ENCODE results near the gene ZNRF3. TPM values are rescaled to one million over a fixed set of nuclear protein-coding genes. Genes with fewer than 3 reads are reported as not detected.

Gene ZNRF3
- total and polyA plus RNA-seq, 7 donors, result 0.23 to 13.6 (median 8.9) TPM

- Histone ChIP-seq H3K4me3 (peak overlapping the region in 1 of 4 donors; percentile 23), H3K27ac (peak overlapping the region in 2 of 4 donors; percentile 5 to 11), H3K27me3 (no peaks in the 10 kb centered on the region), H3K9me3 (no peaks in the 10 kb centered on the region), H3K4me1 (peaks cover 0 to 24% (median 21%) of the 10 kb centered on the region in 4 donors), H3K36me3 (no peaks in the 10 kb centered on the region)
- WGBS, 2 donors, result 37 to 62% methylated on average over 5 of the region's 5 CpGs
- TF ChIP-seq CTCF (IDR thresholded peaks at IDR 0.05), result no peak
- no peak for TF ChIP-seq EP300 (IDR thresholded peaks at IDR 0.05)
- TF ChIP-seq POLR2A (IDR thresholded peaks at IDR 0.05), result no peak
- TF ChIP-seq POLR2AphosphoS5 (IDR thresholded peaks at IDR 0.05), result no peak
- DNase-seq, result no peak
- intact Hi-C loops (cut with DNase I), result no loop called here
Observed at GRCh38 chr22:28977481-28977971, 94.2 kb downstream of the ZNRF3 start.

- Histone ChIP-seq H3K27ac (no peak overlapping the region), H3K9me3 (no peaks in the 10 kb centered on the region), H3K36me3 (no peaks in the 10 kb centered on the region), H3K27me3 (no peaks in the 10 kb centered on the region), H3K4me1 (peaks cover 0 to 24% (median 21%) of the 10 kb centered on the region in 4 donors), H3K4me3 (peak overlapping the region in 1 of 4 donors; percentile 23)
- DNase-seq, result no peak
- TF ChIP-seq POLR2AphosphoS5 (IDR thresholded peaks at IDR 0.05) (no peak), POLR2A (IDR thresholded peaks at IDR 0.05) (no peak), EP300 (IDR thresholded peaks at IDR 0.05) (no peak), CTCF (IDR thresholded peaks at IDR 0.05) (no peak)
- intact Hi-C loops (cut with DNase I), result no loop called here
- WGBS, 2 donors, result 57 to 72% methylated on average over 6 of the region's 6 CpGs
Observed at GRCh38 chr22:28978158-28978557, 94.8 kb downstream of the ZNRF3 start.

- Histone ChIP-seq H3K27ac (no peak overlapping the region), H3K4me3 (no peak overlapping the region), H3K4me1 (peaks cover 0 to 24% (median 21%) of the 10 kb centered on the region in 4 donors), H3K36me3 (no peaks in the 10 kb centered on the region), H3K9me3 (no peaks in the 10 kb centered on the region), H3K27me3 (no peaks in the 10 kb centered on the region)
- no peak for DNase-seq
- TF ChIP-seq POLR2A (IDR thresholded peaks at IDR 0.05), result no peak
- no peak for TF ChIP-seq CTCF (IDR thresholded peaks at IDR 0.05)
- TF ChIP-seq POLR2AphosphoS5 (IDR thresholded peaks at IDR 0.05), result no peak
- no peak for TF ChIP-seq EP300 (IDR thresholded peaks at IDR 0.05)
- intact Hi-C loops (cut with DNase I), result no loop called here
- 64 to 82% methylated on average over 4 of the region's 4 CpGs for WGBS, 2 donors
Observed at GRCh38 chr22:28978863-28979796, 95.8 kb downstream of the ZNRF3 start.

GRCh38 chr22:28980326-28980725 lies 97.0 kb downstream of the ZNRF3 start:
- Histone ChIP-seq H3K4me1 (peaks cover 0 to 24% (median 21%) of the 10 kb centered on the region in 4 donors), H3K27me3 (no peaks in the 10 kb centered on the region), H3K9me3 (no peaks in the 10 kb centered on the region), H3K36me3 (no peaks in the 10 kb centered on the region), H3K27ac (no peak overlapping the region), H3K4me3 (no peak overlapping the region)
- DNase-seq, result no peak
- intact Hi-C loops (cut with DNase I), result no loop called here
- no peak for TF ChIP-seq CTCF (IDR thresholded peaks at IDR 0.05)
- TF ChIP-seq POLR2AphosphoS5 (IDR thresholded peaks at IDR 0.05), result peak in 1 of 4 donors; percentile 16
- no peak for TF ChIP-seq EP300 (IDR thresholded peaks at IDR 0.05)
- no peak for TF ChIP-seq POLR2A (IDR thresholded peaks at IDR 0.05)
